GM18502 (cell line): ENCODE results near the gene ATP6V1G3.
"Not testable (repeated sequence)": the region's sequence is repeated elsewhere in the genome, so short reads cannot be mapped to it uniquely, and the experiment has no call there.

Experiments
- ATAC-seq: cut with Tn5 transposase; IDR thresholded peaks from one replicate; pipeline ENCODE4 v1.9.1; 2021; ENCODE audit warnings: mild to moderate bottlenecking; ENCODE audit not compliant: unreplicated experiment, poor library complexity

ATP6V1G3 gene

GRCh38 chr1:198498881-198499280, 41.6 kb downstream of the ATP6V1G3 start:
- no peak for ATAC-seq

GRCh38 chr1:198498103-198498385, 42.4 kb downstream of the ATP6V1G3 start:
- ATAC-seq = no peak

- peak; percentile 54 for ATAC-seq
Observed at GRCh38 chr1:198497326-198498102, 43.0 kb downstream of the ATP6V1G3 start.

GRCh38 chr1:198496216-198497143, 44.0 kb downstream of the ATP6V1G3 start:
- ATAC-seq = no peak

GRCh38 chr1:198495631-198496030, 44.8 kb downstream of the ATP6V1G3 start:
- ATAC-seq = no peak

- no peak for ATAC-seq
Observed at GRCh38 chr1:198494658-198495103, 45.8 kb downstream of the ATP6V1G3 start.

- ATAC-seq = no peak
Observed at GRCh38 chr1:198494139-198494538, 46.3 kb downstream of the ATP6V1G3 start.

GRCh38 chr1:198493329-198493728, 47.2 kb downstream of the ATP6V1G3 start:
- ATAC-seq = no peak

- ATAC-seq = no peak
Observed at GRCh38 chr1:198492872-198493271, 47.6 kb downstream of the ATP6V1G3 start.

GRCh38 chr1:198491596-198491995, 48.9 kb downstream of the ATP6V1G3 start:
- ATAC-seq = no peak

GRCh38 chr1:198491028-198491427, 49.5 kb downstream of the ATP6V1G3 start:
- no peak for ATAC-seq

- no peak for ATAC-seq
Observed at GRCh38 chr1:198490224-198490623, 50.3 kb downstream of the ATP6V1G3 start.

GRCh38 chr1:198486903-198487302, 53.6 kb downstream of the ATP6V1G3 start:
- ATAC-seq = no peak

- ATAC-seq = no peak
Observed at GRCh38 chr1:198483645-198484044, 56.8 kb downstream of the ATP6V1G3 start.

- no peak for ATAC-seq
Observed at GRCh38 chr1:198483006-198483405, 57.5 kb downstream of the ATP6V1G3 start.

GRCh38 chr1:198481661-198482060, 58.8 kb downstream of the ATP6V1G3 start:
- no peak for ATAC-seq

- ATAC-seq = no peak
Observed at GRCh38 chr1:198480876-198481275, 59.6 kb downstream of the ATP6V1G3 start.

- ATAC-seq = not testable (repeated sequence)
Observed at GRCh38 chr1:198477354-198477753, 63.1 kb downstream of the ATP6V1G3 start.
